Measurements from ENCODE around the gene FGF8.

The FGF8 gene

DNA sequence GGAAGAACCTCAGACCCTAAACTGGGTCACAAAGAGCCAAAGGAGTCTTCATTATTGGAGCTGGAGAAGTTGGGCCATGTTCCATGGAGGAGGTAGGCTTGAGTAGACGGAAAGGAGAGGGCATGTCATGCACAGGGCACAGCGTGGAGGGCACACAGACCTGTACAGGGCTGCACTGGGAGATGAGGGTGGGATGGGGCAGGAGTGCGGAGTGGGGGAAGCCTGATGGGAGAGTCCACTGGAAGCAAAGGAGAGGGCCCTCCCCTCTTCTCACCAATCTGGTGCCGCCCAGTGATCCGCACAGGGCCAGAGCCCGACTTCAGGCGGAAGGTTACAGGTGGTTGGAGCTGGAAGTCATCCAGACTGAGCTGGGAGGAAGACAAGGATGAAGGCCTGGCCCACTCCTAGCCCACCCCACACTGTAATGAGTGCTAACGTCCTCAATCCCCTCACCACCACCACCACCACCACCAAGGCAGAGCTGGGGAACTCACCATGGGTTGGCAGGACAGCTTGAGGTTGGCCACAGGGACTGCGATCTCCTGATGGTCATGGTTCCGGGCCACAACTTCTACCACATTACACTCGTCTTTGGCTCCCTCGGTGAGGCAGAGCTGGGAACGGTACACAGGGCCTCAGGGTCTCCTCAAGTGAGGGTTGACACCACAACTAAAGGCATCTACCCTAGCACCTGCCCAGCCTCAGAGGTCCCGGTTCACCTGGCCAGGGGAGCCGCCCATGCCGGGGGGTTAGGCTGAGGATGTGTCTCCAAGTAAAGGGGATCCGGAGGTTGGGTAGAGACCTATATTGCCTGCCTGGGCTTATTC lies 6.3 kb upstream of the FGF8 start:
- DNase-seq (ENCODE audit: low spot score): peak; percentile 70
- Histone ChIP-seq H3K4me3 (peak overlapping the region; percentile 75), H3K27ac (no peak overlapping the region)
- TF ChIP-seq CTCF (IDR thresholded peaks at IDR 0.05): no peak

DNA sequence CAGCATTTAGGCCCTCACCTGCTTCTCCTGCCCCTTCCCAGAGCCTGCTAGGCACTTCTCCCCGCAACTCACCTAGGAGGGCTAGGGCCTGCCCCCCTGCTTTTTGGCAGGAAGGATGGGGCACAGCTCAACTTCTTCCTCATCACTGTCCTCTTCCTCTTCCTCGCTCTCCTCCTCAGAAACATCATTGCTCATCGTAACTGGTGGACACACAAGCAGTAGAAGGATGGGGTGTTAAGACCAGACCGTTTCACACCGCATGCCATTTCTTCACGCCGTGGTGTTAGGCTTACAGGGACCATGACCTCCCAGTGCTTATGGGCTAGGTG lies 5.7 kb upstream of the FGF8 start:
- H3K27ac ChIP-seq: no peak overlapping the region
- H3K4me3 ChIP-seq: no peak overlapping the region
- DNase-seq (ENCODE audit: low spot score): no peak
- no peak for TF ChIP-seq CTCF (IDR thresholded peaks at IDR 0.05)

- peak; percentile 71 for DNase-seq (ENCODE audit: low spot score)
- TF ChIP-seq CTCF (IDR thresholded peaks at IDR 0.05): peak; percentile 80
- no peak overlapping the region for H3K4me3 ChIP-seq
- H3K27ac ChIP-seq: no peak overlapping the region
These were observed 5.1 kb upstream of the FGF8 start for GRCh38 chr10:101780818-101781654.

- TF ChIP-seq CTCF (IDR thresholded peaks at IDR 0.05): no peak
- DNase-seq (ENCODE audit: low spot score): peak; percentile 68
- no peak overlapping the region for H3K27ac ChIP-seq
- H3K4me3 ChIP-seq: peak overlapping the region; percentile 70
These were observed 4.4 kb upstream of the FGF8 start for GRCh38 chr10:101780187-101780817.

- Histone ChIP-seq H3K4me3 (peak overlapping the region; percentile 70), H3K27ac (no peak overlapping the region)
- TF ChIP-seq CTCF (IDR thresholded peaks at IDR 0.05): peak; percentile 73
- DNase-seq (ENCODE audit: low spot score): peak; percentile 83
These were observed 3.8 kb upstream of the FGF8 start for GRCh38 chr10:101779544-101780186.

- DNase-seq (ENCODE audit: low spot score): peak; percentile 71
- Histone ChIP-seq H3K27ac (no peak overlapping the region), H3K4me3 (peak overlapping the region; percentile 70)
- no peak for TF ChIP-seq CTCF (IDR thresholded peaks at IDR 0.05)
These were observed 3.0 kb upstream of the FGF8 start for GRCh38 chr10:101778781-101779543.

Measured in coronary artery (tissue), 2 donors.